IMR-90 (cell line): ENCODE data around the gene ABAT.

Experiments used
- CEBPB ChIP-seq: IDR thresholded peaks from 2 replicates; pipeline ENCODE4 v1.6.1; 2012; ENCODE audit warnings: low read depth, low read length, improper control_type of control experiment
- CTCF ChIP-seq: conservative IDR thresholded peaks from 2 replicates; pipeline ENCODE4 v1.5.1; 2012; ENCODE audit warnings: mild to moderate bottlenecking, low read depth, low read length, improper control_type of control experiment
- POLR2A ChIP-seq: IDR thresholded peaks from 2 replicates; pipeline ENCODE4 v1.6.1; 2012; ENCODE audit warnings: mild to moderate bottlenecking, low read depth, low read length
- RFX5 ChIP-seq: IDR thresholded peaks from 2 replicates; pipeline ENCODE4 v1.8.0; 2012; ENCODE audit warnings: low read depth, mild to moderate bottlenecking, low read length, moderate library complexity
- SMC3 ChIP-seq: fragments of 150-350 bp; IDR thresholded peaks from 2 replicates; pipeline ENCODE4 v1.6.1; 2016; ENCODE audit warnings: low read depth, mild to moderate bottlenecking, antibody characterized with exemption, low read length, moderate library complexity

- TF ChIP-seq CTCF (no peak), RFX5 (no peak), POLR2A (no peak), CEBPB (no peak), SMC3 (no peak)
These were observed 67.7 kb downstream of the ABAT start for GRCh38 chr16:8742068-8742467.
